ENCODE measurements around the gene RAMP2. TPM values are rescaled to one million over a fixed set of nuclear protein-coding genes. Genes with fewer than 3 reads are reported as not detected.

RAMP2 gene
- polyA plus RNA-seq, 2 of the 4 experiments (the other 2 are of a cell fraction), result 0.49 to 0.87 TPM

- TF ChIP-seq E2F6 (IDR thresholded peaks at IDR 0.05; ENCODE audit: borderline replicate concordance, low read depth), result no peak
- TF ChIP-seq NPAS2 (CRISPR knock-in tag; IDR thresholded peaks at IDR 0.05; ENCODE audit: borderline replicate concordance), result no peak
- no peak for TF ChIP-seq HOXA7 (CRISPR knock-in tag; IDR thresholded peaks at IDR 0.05)
- no peak for TF ChIP-seq FOSL2 (IDR thresholded peaks at IDR 0.05)
- TF ChIP-seq FOSL2 (CRISPR knock-in tag; IDR thresholded peaks at IDR 0.05), result no peak
- TF ChIP-seq HOXB13 (CRISPR knock-in tag; IDR thresholded peaks at IDR 0.05; ENCODE audit: low read depth), result no peak
Measured at GRCh38 chr17:42759982-42760651, 910 bp upstream of the RAMP2 start (continued).

GRCh38 chr17:42761638-42762037, 611 bp downstream of the RAMP2 start:
- Histone ChIP-seq H3K4me1 (peaks cover 15% of the 10 kb centered on the region), H3K4me2 (peak overlapping the region; percentile 99), H3K4me3 (peak overlapping the region; percentile 56), H3K27ac (peak overlapping the region; percentile 75 to 82; a peak in 5 of 6 replicates), H3K9me3 (no peaks in the 10 kb centered on the region)
- FAIRE-seq (no peak), ATAC-seq (no peak), DNase-seq (ENCODE audit: low read depth in 1 of 2, low spot score in 1 of 2) (no peak)
- TF ChIP-seq ZSCAN20 (CRISPR knock-in tag; IDR thresholded peaks at IDR 0.05) (no peak), HOXB13 (CRISPR knock-in tag; IDR thresholded peaks at IDR 0.05; ENCODE audit: low read depth) (no peak)
- WGBS (ENCODE audit: missing lambda C conversion rate), result 88% methylated on average over 12 of the region's 12 CpGs
- POLR2A ChIA-PET, result interaction anchor here (1.4 to 1.7 kb wide), 3 partner anchors 12 to 152 kb away, joined by 4 to 6 read pairs (median 5); partner anchors contain the start of genes BECN1, RETREG3, TUBG1 and VPS25
- CTCF ChIA-PET, result interaction anchor here (0.6 to 7.0 kb wide), 23 partner anchors 8 to 190 kb away, joined by 3 to 114 read pairs (median 4); partner anchors contain the start of genes BECN1, PSMC3IP and VPS25

- FAIRE-seq (no peak), DNase-seq (ENCODE audit: low read depth in 1 of 2, low spot score in 1 of 2) (no peak), ATAC-seq (no peak)
- 74% methylated on average over 6 of the region's 6 CpGs for WGBS (ENCODE audit: missing lambda C conversion rate)
- Histone ChIP-seq H3K9me3 (no peaks in the 10 kb centered on the region), H3K4me3 (no peak overlapping the region), H3K27ac (no peak overlapping the region), H3K4me1 (peaks cover 10% of the 10 kb centered on the region), H3K4me2 (no peak overlapping the region)
- no peak for TF ChIP-seq SMC3 (IDR thresholded peaks at IDR 0.05)
- TF ChIP-seq ESRRA (IDR thresholded peaks at IDR 0.05; ENCODE audit: borderline replicate concordance, low read length), result no peak
- TF ChIP-seq NR3C1 (IDR thresholded peaks at IDR 0.05), result no peak
- TF ChIP-seq NPAS2 (CRISPR knock-in tag; IDR thresholded peaks at IDR 0.05; ENCODE audit: borderline replicate concordance), result no peak
- no peak for TF ChIP-seq RCOR1 (IDR thresholded peaks at IDR 0.05; ENCODE audit: low read depth, low read length)
- TF ChIP-seq HOXB13 (CRISPR knock-in tag; IDR thresholded peaks at IDR 0.05; ENCODE audit: low read depth), result no peak
- TF ChIP-seq BHLHE40 (IDR thresholded peaks at IDR 0.05; ENCODE audit: low read depth, low read length), result no peak
- no peak for TF ChIP-seq USF2 (IDR thresholded peaks at IDR 0.05)
- TF ChIP-seq RARB (CRISPR knock-in tag; IDR thresholded peaks at IDR 0.05), result no peak
- no peak for TF ChIP-seq FOXS1 (CRISPR knock-in tag; IDR thresholded peaks at IDR 0.05)
- TF ChIP-seq CBX2 (IDR thresholded peaks at IDR 0.05; ENCODE audit: borderline replicate concordance, low read depth), result no peak
- CTCF ChIA-PET, result interaction anchor here (0.6 to 2.2 kb wide), 8 partner anchors 14 to 629 kb away, joined by 3 to 20 read pairs (median 3); partner anchors contain the start of genes BECN1, PSMC3IP and WNK4
- POLR2A ChIA-PET, result no interaction called here
Measured at GRCh38 chr17:42766124-42766523, 5.1 kb downstream of the RAMP2 start.

DNA sequence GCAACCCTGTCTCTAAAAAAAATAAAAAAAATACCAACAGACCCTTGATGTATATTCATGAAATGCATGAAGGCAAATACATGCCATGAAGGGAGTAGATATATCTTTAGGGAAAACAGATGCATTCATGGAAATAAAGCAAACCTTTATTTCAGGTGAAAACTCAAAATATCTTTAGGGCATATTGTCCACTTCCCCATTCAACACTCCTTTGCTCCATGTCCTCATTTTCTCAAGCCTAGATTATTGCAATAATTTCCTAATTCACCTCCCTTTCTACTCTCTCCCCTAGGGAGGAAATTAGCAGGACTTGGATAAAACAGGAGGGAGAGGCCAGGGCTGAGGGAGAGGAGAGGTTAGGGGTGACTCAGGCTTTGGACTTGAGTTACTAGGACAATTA, 6.5 kb downstream of the RAMP2 start:
- Histone ChIP-seq H3K4me1 (peaks cover 6% of the 10 kb centered on the region), H3K4me2 (no peak overlapping the region), H3K27ac (no peak overlapping the region; a peak in 1 of 6 replicates), H3K9me3 (no peaks in the 10 kb centered on the region), H3K4me3 (no peak overlapping the region)
- ChIA-PET POLR2A (no interaction called here), CTCF (interaction anchor here (1.3 to 2.0 kb wide), 3 partner anchors 24 to 189 kb away, joined by 3 to 20 read pairs (median 3); partner anchors contain the start of genes BECN1 and PSMC3IP)
- no peak for TF ChIP-seq KDM1A (IDR thresholded peaks at IDR 0.05; ENCODE audit: low read depth)
- TF ChIP-seq MAZ (IDR thresholded peaks at IDR 0.05; ENCODE audit: borderline replicate concordance, low read depth, low read length), result no peak
- no peak for TF ChIP-seq SREBF2 (IDR thresholded peaks at IDR 0.05)
- TF ChIP-seq JUN (IDR thresholded peaks at IDR 0.05), result no peak
- no peak for TF ChIP-seq ZNF302 (CRISPR knock-in tag; IDR thresholded peaks at IDR 0.05)
- TF ChIP-seq RCOR1 (IDR thresholded peaks at IDR 0.05; ENCODE audit: low read depth, low read length), result no peak
- TF ChIP-seq ZC3H11A (IDR thresholded peaks at IDR 0.05), result no peak
- TF ChIP-seq TP53 (CRISPR knock-in tag; IDR thresholded peaks at IDR 0.05), result no peak
- TF ChIP-seq SMC3 (IDR thresholded peaks at IDR 0.05), result no peak
- no peak for TF ChIP-seq CBX2 (IDR thresholded peaks at IDR 0.05; ENCODE audit: borderline replicate concordance, low read depth)
- no peak for TF ChIP-seq KDM5A (IDR thresholded peaks at IDR 0.05)
- TF ChIP-seq, protein P1, sequence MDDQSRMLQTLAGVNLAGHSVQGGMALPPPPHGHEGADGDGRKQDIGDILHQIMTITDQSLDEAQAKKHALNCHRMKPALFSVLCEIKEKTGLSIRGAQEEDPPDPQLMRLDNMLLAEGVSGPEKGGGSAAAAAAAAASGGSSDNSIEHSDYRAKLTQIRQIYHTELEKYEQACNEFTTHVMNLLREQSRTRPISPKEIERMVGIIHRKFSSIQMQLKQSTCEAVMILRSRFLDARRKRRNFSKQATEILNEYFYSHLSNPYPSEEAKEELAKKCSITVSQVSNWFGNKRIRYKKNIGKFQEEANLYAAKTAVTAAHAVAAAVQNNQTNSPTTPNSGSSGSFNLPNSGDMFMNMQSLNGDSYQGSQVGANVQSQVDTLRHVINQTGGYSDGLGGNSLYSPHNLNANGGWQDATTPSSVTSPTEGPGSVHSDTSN (IDR thresholded peaks at IDR 0.05), result no peak
- TF ChIP-seq JUNB (IDR thresholded peaks at IDR 0.05), result no peak
- no peak for TF ChIP-seq ZFP36 (IDR thresholded peaks at IDR 0.05; ENCODE audit: borderline replicate concordance, partially characterized antibody)
- TF ChIP-seq CBX8 (IDR thresholded peaks at IDR 0.05), result no peak
- TF ChIP-seq ELK1 (IDR thresholded peaks at IDR 0.05; ENCODE audit: low read depth, low read length), result no peak
- no peak for TF ChIP-seq HDAC2 (IDR thresholded peaks at IDR 0.05)
- TF ChIP-seq HOXA7 (CRISPR knock-in tag; IDR thresholded peaks at IDR 0.05), result no peak
- ATAC-seq (no peak), FAIRE-seq (no peak), DNase-seq (ENCODE audit: low read depth in 1 of 2, low spot score in 1 of 2) (no peak)

All from A549 (cell line).